Caco-2 (cell line): ENCODE measurements around the gene VLDLR. TPM values are rescaled to one million over a fixed set of nuclear protein-coding genes. Genes with fewer than 3 reads are reported as not detected.

Source experiments
- BruUV-seq: library from RNA; stranded (reverse); fragments of 400-500 nt; replicated peaks from 2 replicates; lab custom pipeline; 2021; lab: Mats Ljungman, UMichigan
- CTCF ChIA-PET: fragments of 300-600 bp; sonication (Branson Sonifier 250); formaldehyde crosslinking; loops from one replicate; lab custom pipeline; 2022; ENCODE audit warnings: antibody characterized with exemption; lab: Charles Lee
- POLR2A ChIA-PET: fragments of 300-600 bp; sonication (Branson Sonifier 250); formaldehyde crosslinking; loops from one replicate; lab custom pipeline; 2022; ENCODE audit warnings: antibody characterized with exemption; lab: Charles Lee
- DNase-seq, 2 experiments: peaks; one replicate each; pipeline versions ENCODE4 v3.0.0 to v3.0.0-alpha.2; 2020 to 2022
- H3K27me3 ChIP-seq: replicated peaks from 2 replicates; pipeline ENCODE4 v1.6.0; 2011; ENCODE audit warnings: low read length; ENCODE audit not compliant: control insufficient read depth, insufficient read depth
- H3K36me3 ChIP-seq: 2 replicates; pipeline ENCODE4 v1.5.1; 2011; ENCODE audit warnings: low read length; ENCODE audit not compliant: control insufficient read depth, insufficient read depth
- H3K4me1 ChIP-seq: fragments of 250-450 bp; sonication (Bioruptor Pico); 2 replicates; pipeline ENCODE4 v1.5.1; 2020; ENCODE audit warnings: mild to moderate bottlenecking
- H3K4me3 ChIP-seq: 2 replicates; pipeline ENCODE4 v1.5.1; 2011; ENCODE audit warnings: low read depth, mild to moderate bottlenecking, control low read depth, low read length
- H3K9me3 ChIP-seq: fragments of 250-450 bp; sonication (Bioruptor Pico); 2 replicates; pipeline ENCODE4 v1.5.1; 2020; ENCODE audit warnings: mild to moderate bottlenecking, moderate library complexity
- H3K27ac Mint-ChIP-seq: one replicate; pipeline ENCODE4 v1.8.0; 2022; ENCODE audit warnings: mixed read lengths; ENCODE audit not compliant: unreplicated experiment
- H3K27me3 Mint-ChIP-seq: one replicate; pipeline ENCODE4 v1.8.0; 2022; ENCODE audit warnings: mixed read lengths; ENCODE audit not compliant: insufficient read depth, unreplicated experiment
- H3K36me3 Mint-ChIP-seq: one replicate; pipeline ENCODE4 v1.8.0; 2022; ENCODE audit warnings: mild to moderate bottlenecking, mixed read lengths; ENCODE audit not compliant: insufficient read depth, unreplicated experiment
- H3K4me1 Mint-ChIP-seq: one replicate; pipeline ENCODE4 v1.8.0; 2022; ENCODE audit warnings: low read depth, mixed read lengths; ENCODE audit not compliant: unreplicated experiment
- H3K4me3 Mint-ChIP-seq: one replicate; pipeline ENCODE4 v1.8.0; 2022; ENCODE audit warnings: mild to moderate bottlenecking, moderate library complexity, mixed read lengths; ENCODE audit not compliant: unreplicated experiment
- H3K9me3 Mint-ChIP-seq: one replicate; pipeline ENCODE4 v1.8.0; 2022; ENCODE audit warnings: mixed read lengths; ENCODE audit not compliant: unreplicated experiment
- CTCF ChIP-seq, 2 experiments: fragments of 200-600 bp in 1 of 2; IDR thresholded peaks; 1 replicate in 1 of 2; 2 replicates in 1 of 2; pipeline versions ENCODE4 v1.5.1 to v1.8.0; 2011 to 2022; ENCODE audit warnings: antibody characterized with exemption in 1 of 2, control low read depth in 1 of 2, inconsistent platforms in 1 of 2, low read depth in 1 of 2, low read length in 1 of 2, mild to moderate bottlenecking in 1 of 2, moderate library complexity in 1 of 2; ENCODE audit not compliant: insufficient read depth in 1 of 2, severe bottlenecking in 1 of 2, unreplicated experiment in 1 of 2
- intact Hi-C: fragments of 100-400 bp; cut with micrococcal nuclease; formaldehyde crosslinking; loops from one replicate; pipeline ENCODE4 v1.10.0; 2022; ENCODE audit not compliant: unreplicated experiment
- total RNA-seq: library from RNA; stranded (reverse); gene quantifications from 2 replicates; pipeline ENCODE4 v1.2.3, GENCODE V29; 2022

The VLDLR gene
- total RNA-seq, 1 experiment from 2014 or later, result 42.3 TPM

GRCh38 chr9:2603621-2604020 is 18.0 kb upstream of the VLDLR start:
- no peak for DNase-seq
- Histone ChIP-seq H3K4me3 (no peak overlapping the region), H3K9me3 (no peaks in the 10 kb centered on the region), H3K36me3 (no peaks in the 10 kb centered on the region), H3K4me1 (no peaks in the 10 kb centered on the region; the same call in 1 of the 2 replicates), H3K27me3 (no peaks in the 10 kb centered on the region)
- peaks cover 7% of the 10 kb centered on the region for H3K4me1 Mint-ChIP-seq
- TF ChIP-seq CTCF (IDR thresholded peaks at IDR 0.05; ENCODE audit: insufficient read depth in 1 of 2, low read depth in 1 of 2, low read length in 1 of 2, severe bottlenecking in 1 of 2, unreplicated experiment in 1 of 2), result no peak
- H3K4me3 Mint-ChIP-seq, result no peak overlapping the region
- ChIA-PET CTCF (no interaction called here), POLR2A (no interaction called here)
- no peak overlapping the region for H3K27ac Mint-ChIP-seq
- BruUV-seq, result no TSS peak
- H3K9me3 Mint-ChIP-seq, result no peaks in the 10 kb centered on the region
- intact Hi-C loops, result no loop called here
- no peaks in the 10 kb centered on the region for H3K27me3 Mint-ChIP-seq
- peaks cover 1% of the 10 kb centered on the region for H3K36me3 Mint-ChIP-seq

DNA sequence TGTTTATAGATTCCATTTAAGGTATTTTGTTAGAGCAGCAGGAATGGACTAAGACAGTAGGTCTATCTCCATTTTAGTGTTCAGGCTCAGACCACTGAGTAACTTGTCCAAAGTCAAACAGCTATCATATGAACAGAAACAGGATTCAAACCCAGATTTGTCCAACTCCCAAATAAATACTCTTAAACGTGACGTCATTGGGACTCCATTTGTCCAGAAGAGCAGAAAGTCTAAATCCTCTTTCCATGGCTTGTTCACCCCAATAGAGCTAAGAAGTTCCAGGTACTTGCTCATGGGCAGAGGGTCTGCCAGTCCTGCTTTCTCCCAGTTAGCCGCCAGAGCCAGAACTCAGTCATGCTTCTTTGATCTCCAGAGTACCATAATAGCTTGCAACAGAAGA is 16.3 kb upstream of the VLDLR start:
- POLR2A ChIA-PET, result no interaction called here
- Histone ChIP-seq H3K36me3 (no peaks in the 10 kb centered on the region), H3K27me3 (no peaks in the 10 kb centered on the region), H3K9me3 (no peaks in the 10 kb centered on the region), H3K4me3 (no peak overlapping the region), H3K4me1 (peaks cover 2% of the 10 kb centered on the region)
- Mint-ChIP-seq H3K27ac (no peak overlapping the region), H3K9me3 (no peaks in the 10 kb centered on the region), H3K4me3 (no peak overlapping the region), H3K36me3 (peaks cover 6% of the 10 kb centered on the region), H3K4me1 (peaks cover 7% of the 10 kb centered on the region), H3K27me3 (no peaks in the 10 kb centered on the region)
- intact Hi-C loops, result no loop called here
- BruUV-seq, result no TSS peak
- no peak for DNase-seq
- CTCF ChIA-PET, result interaction anchor here (0.6 kb wide), 1 partner anchor 219 kb away, joined by 3 read pairs; no protein-coding TSS in a partner anchor
- TF ChIP-seq CTCF (IDR thresholded peaks at IDR 0.05; ENCODE audit: insufficient read depth in 1 of 2, low read depth in 1 of 2, low read length in 1 of 2, severe bottlenecking in 1 of 2, unreplicated experiment in 1 of 2), result no peak

GRCh38 chr9:2608276-2608675 is 13.3 kb upstream of the VLDLR start:
- DNase-seq, result no peak
- H3K27me3 Mint-ChIP-seq, result no peaks in the 10 kb centered on the region
- intact Hi-C loops, result no loop called here
- Histone ChIP-seq H3K27me3 (no peaks in the 10 kb centered on the region), H3K36me3 (no peaks in the 10 kb centered on the region), H3K4me3 (no peak overlapping the region), H3K4me1 (peaks cover 25% of the 10 kb centered on the region), H3K9me3 (no peaks in the 10 kb centered on the region)
- peak overlapping the region; percentile 26 for H3K27ac Mint-ChIP-seq
- no peak for TF ChIP-seq CTCF (IDR thresholded peaks at IDR 0.05; ENCODE audit: insufficient read depth in 1 of 2, low read depth in 1 of 2, low read length in 1 of 2, severe bottlenecking in 1 of 2, unreplicated experiment in 1 of 2)
- peaks cover 23% of the 10 kb centered on the region for H3K4me1 Mint-ChIP-seq
- ChIA-PET CTCF (no interaction called here), POLR2A (no interaction called here)
- H3K4me3 Mint-ChIP-seq, result no peak overlapping the region
- H3K36me3 Mint-ChIP-seq, result peaks cover 6% of the 10 kb centered on the region
- no TSS peak for BruUV-seq
- no peaks in the 10 kb centered on the region for H3K9me3 Mint-ChIP-seq
